ENCODE data around the gene MTMR11.

- no peak for TF ChIP-seq EZH2 (IDR thresholded peaks at IDR 0.05)
- no peak for TF ChIP-seq POLR2AphosphoS5 (IDR thresholded peaks at IDR 0.05; ENCODE audit: borderline replicate concordance, low read depth, low read length)
These were observed 31.0 kb upstream of the MTMR11 start for GRCh38 chr1:149967646-149968045.

Measured in SK-N-MC (cell line).